Neural cell (in vitro differentiated cells): ENCODE data around the gene LSAMP. TPM values are rescaled to one million over a fixed set of nuclear protein-coding genes. Genes with fewer than 3 reads are reported as not detected.

Experiments used
- H2AFZ ChIP-seq: fragments of 200-600, 300-800 bp; sonication (generic), shearing (Covaris generic); 2 replicates; pipeline ENCODE4 v1.6.0; 2014; ENCODE audit warnings: low read depth, mild to moderate bottlenecking, antibody characterized with exemption, low read length, moderate library complexity
- H3F3A ChIP-seq: fragments of 200-600 bp; shearing (Covaris generic); 2 replicates; pipeline ENCODE4 v1.6.1; 2016; ENCODE audit warnings: mild to moderate bottlenecking, moderate library complexity, mixed read lengths, antibody characterized with exemption, low read length; ENCODE audit not compliant: insufficient read depth, poor library complexity, severe bottlenecking
- H3K27ac ChIP-seq: fragments of 200-600, 300-800 bp; sonication (generic), shearing (Covaris generic); 2 replicates; pipeline ENCODE4 v1.5.1; 2014; ENCODE audit warnings: mild to moderate bottlenecking, low read length, moderate library complexity
- H3K27me3 ChIP-seq: fragments of 300-800, 200-600 bp; sonication (generic), shearing (Covaris generic); 2 replicates; pipeline ENCODE4 v1.6.0; 2014; ENCODE audit warnings: mild to moderate bottlenecking, low read depth, low read length, moderate library complexity; ENCODE audit not compliant: insufficient read depth
- H3K36me3 ChIP-seq: fragments of 300-800, 200-600 bp; sonication (generic), shearing (Covaris generic); 2 replicates; pipeline ENCODE4 v1.5.1; 2014; ENCODE audit warnings: mild to moderate bottlenecking, antibody characterized with exemption, low read length, moderate library complexity; ENCODE audit not compliant: insufficient read depth
- H3K4me2 ChIP-seq: fragments of 300-800, 200-600 bp; sonication (generic), shearing (Covaris generic); 2 replicates; pipeline ENCODE4 v1.6.0; 2014; ENCODE audit warnings: mild to moderate bottlenecking, low read length
- H3K4me3 ChIP-seq: fragments of 300-800, 200-600 bp; sonication (generic), shearing (Covaris generic); 2 replicates; pipeline ENCODE4 v1.5.1; 2014; ENCODE audit warnings: mild to moderate bottlenecking, low read length, moderate library complexity
- H3K79me2 ChIP-seq: fragments of 200-600 bp; shearing (Covaris generic); replicated peaks from 2 replicates; pipeline ENCODE4 v1.6.0; 2014; ENCODE audit warnings: mild to moderate bottlenecking, low read length, moderate library complexity; ENCODE audit not compliant: insufficient read depth
- H3K9ac ChIP-seq: fragments of 300-800, 200-600 bp; sonication (generic), shearing (Covaris generic); 2 replicates; pipeline ENCODE4 v1.6.1; 2016; ENCODE audit warnings: mild to moderate bottlenecking, low read length, mixed read lengths
- H3K9me2 ChIP-seq: fragments of 200-600 bp; shearing (Covaris generic); 2 replicates; pipeline ENCODE4 v1.6.1; 2016; ENCODE audit warnings: mild to moderate bottlenecking, low read length, mixed read lengths; ENCODE audit not compliant: insufficient read depth
- H3K9me3 ChIP-seq: fragments of 200-600, 300-800 bp; sonication (generic), shearing (Covaris generic); 2 replicates; pipeline ENCODE4 v1.6.1; 2016; ENCODE audit warnings: mild to moderate bottlenecking, mixed run types, low read length, moderate library complexity, mixed read lengths
- H4K20me1 ChIP-seq: fragments of 200-600 bp; shearing (Covaris generic); 2 replicates; pipeline ENCODE4 v1.6.1; 2016; ENCODE audit warnings: mild to moderate bottlenecking, mixed run types; ENCODE audit not compliant: insufficient read depth
- EP300 ChIP-seq: fragments of 450-650 bp; conservative IDR thresholded peaks from 2 replicates; pipeline ENCODE4 v1.6.1; 2014; ENCODE audit warnings: antibody characterized with exemption, mild to moderate bottlenecking, moderate library complexity; ENCODE audit not compliant: poor library complexity, severe bottlenecking
- EZH2 ChIP-seq: fragments of 200-600, 300-800 bp; shearing (Covaris generic), sonication (generic); IDR thresholded peaks from 2 replicates; pipeline ENCODE4 v1.6.1; 2014; ENCODE audit warnings: antibody characterized with exemption, low read length, borderline replicate concordance, mild to moderate bottlenecking; ENCODE audit not compliant: insufficient read depth, poor library complexity, severe bottlenecking
- MXI1 ChIP-seq: fragments of 450-650 bp; conservative IDR thresholded peaks from 2 replicates; pipeline ENCODE4 v1.6.1; 2014; ENCODE audit warnings: antibody characterized with exemption, mild to moderate bottlenecking; ENCODE audit not compliant: poor library complexity, severe bottlenecking
- POLR2AphosphoS5 ChIP-seq: IDR thresholded peaks from 2 replicates; pipeline ENCODE4 v1.6.1; 2012
- RAD21 ChIP-seq: fragments of 450-650 bp; conservative IDR thresholded peaks from 2 replicates; pipeline ENCODE4 v1.6.1; 2014; ENCODE audit warnings: antibody characterized with exemption, mild to moderate bottlenecking, moderate library complexity
- SMC3 ChIP-seq: fragments of 450-650 bp; conservative IDR thresholded peaks from 2 replicates; pipeline ENCODE4 v1.6.1; 2014; ENCODE audit warnings: antibody characterized with exemption, mild to moderate bottlenecking, moderate library complexity; ENCODE audit not compliant: poor library complexity
- TAF1 ChIP-seq: IDR thresholded peaks from 2 replicates; pipeline ENCODE4 v1.6.1; 2012; ENCODE audit warnings: low read depth
- polyA plus RNA-seq: library from polyadenylated mRNA; depleted of rRNA; stranded (reverse); fragments of >200 nt; gene quantifications from 2 replicates; pipeline ENCODE4 v1.2.3, GENCODE V29; 2014
- TF ChIP-seq, protein P1 (sequence below): IDR thresholded peaks from 2 replicates; pipeline ENCODE4 v1.6.1; 2012; ENCODE audit warnings: borderline replicate concordance
- TF ChIP-seq, protein P2 (sequence below): fragments of 450-650 bp; IDR thresholded peaks from 2 replicates; pipeline ENCODE4 v1.5.1; 2014; ENCODE audit warnings: antibody characterized with exemption, mild to moderate bottlenecking, moderate library complexity; ENCODE audit not compliant: poor library complexity, severe bottlenecking

Gene LSAMP
- polyA plus RNA-seq, 1 donor from 2014 or later, result 93.6 TPM

DNA sequence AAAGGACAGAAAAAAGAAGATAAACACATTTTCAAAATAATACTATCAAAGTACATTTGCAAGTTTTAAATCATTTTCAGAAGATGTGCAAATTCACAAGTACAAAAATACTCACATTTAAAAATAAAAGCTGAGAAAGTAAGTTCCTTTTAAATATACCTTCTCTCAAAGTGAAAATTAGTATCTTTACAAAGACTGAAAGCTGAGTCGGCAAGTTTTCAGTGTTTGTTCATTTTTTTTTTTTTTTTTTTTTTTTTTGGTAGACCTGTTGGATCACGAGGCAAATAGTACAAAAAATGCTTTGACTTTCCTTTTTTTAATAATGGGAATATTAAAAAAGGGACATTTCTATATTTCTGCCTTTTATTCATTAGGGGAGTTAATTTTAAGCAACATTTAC lies 317.8 kb downstream of the LSAMP start:
- H3K27me3 ChIP-seq, result no peaks in the 10 kb centered on the region
- no peak overlapping the region for H2AFZ ChIP-seq
- H3F3A ChIP-seq, result no peaks in the 10 kb centered on the region
- H3K4me3 ChIP-seq, result no peak overlapping the region
- no peak overlapping the region for H3K27ac ChIP-seq
- no peaks in the 10 kb centered on the region for H3K9me2 ChIP-seq
- H3K36me3 ChIP-seq, result no peaks in the 10 kb centered on the region
- no peaks in the 10 kb centered on the region for H3K9me3 ChIP-seq
- no peaks in the 10 kb centered on the region for H4K20me1 ChIP-seq
- TF ChIP-seq EP300 (no peak), MXI1 (no peak), POLR2AphosphoS5 (no peak), EZH2 (no peak), SMC3 (no peak), RAD21 (no peak), TAF1 (no peak)
- TF ChIP-seq, protein P1, sequence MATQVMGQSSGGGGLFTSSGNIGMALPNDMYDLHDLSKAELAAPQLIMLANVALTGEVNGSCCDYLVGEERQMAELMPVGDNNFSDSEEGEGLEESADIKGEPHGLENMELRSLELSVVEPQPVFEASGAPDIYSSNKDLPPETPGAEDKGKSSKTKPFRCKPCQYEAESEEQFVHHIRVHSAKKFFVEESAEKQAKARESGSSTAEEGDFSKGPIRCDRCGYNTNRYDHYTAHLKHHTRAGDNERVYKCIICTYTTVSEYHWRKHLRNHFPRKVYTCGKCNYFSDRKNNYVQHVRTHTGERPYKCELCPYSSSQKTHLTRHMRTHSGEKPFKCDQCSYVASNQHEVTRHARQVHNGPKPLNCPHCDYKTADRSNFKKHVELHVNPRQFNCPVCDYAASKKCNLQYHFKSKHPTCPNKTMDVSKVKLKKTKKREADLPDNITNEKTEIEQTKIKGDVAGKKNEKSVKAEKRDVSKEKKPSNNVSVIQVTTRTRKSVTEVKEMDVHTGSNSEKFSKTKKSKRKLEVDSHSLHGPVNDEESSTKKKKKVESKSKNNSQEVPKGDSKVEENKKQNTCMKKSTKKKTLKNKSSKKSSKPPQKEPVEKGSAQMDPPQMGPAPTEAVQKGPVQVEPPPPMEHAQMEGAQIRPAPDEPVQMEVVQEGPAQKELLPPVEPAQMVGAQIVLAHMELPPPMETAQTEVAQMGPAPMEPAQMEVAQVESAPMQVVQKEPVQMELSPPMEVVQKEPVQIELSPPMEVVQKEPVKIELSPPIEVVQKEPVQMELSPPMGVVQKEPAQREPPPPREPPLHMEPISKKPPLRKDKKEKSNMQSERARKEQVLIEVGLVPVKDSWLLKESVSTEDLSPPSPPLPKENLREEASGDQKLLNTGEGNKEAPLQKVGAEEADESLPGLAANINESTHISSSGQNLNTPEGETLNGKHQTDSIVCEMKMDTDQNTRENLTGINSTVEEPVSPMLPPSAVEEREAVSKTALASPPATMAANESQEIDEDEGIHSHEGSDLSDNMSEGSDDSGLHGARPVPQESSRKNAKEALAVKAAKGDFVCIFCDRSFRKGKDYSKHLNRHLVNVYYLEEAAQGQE, result no peak
- TF ChIP-seq, protein P2, sequence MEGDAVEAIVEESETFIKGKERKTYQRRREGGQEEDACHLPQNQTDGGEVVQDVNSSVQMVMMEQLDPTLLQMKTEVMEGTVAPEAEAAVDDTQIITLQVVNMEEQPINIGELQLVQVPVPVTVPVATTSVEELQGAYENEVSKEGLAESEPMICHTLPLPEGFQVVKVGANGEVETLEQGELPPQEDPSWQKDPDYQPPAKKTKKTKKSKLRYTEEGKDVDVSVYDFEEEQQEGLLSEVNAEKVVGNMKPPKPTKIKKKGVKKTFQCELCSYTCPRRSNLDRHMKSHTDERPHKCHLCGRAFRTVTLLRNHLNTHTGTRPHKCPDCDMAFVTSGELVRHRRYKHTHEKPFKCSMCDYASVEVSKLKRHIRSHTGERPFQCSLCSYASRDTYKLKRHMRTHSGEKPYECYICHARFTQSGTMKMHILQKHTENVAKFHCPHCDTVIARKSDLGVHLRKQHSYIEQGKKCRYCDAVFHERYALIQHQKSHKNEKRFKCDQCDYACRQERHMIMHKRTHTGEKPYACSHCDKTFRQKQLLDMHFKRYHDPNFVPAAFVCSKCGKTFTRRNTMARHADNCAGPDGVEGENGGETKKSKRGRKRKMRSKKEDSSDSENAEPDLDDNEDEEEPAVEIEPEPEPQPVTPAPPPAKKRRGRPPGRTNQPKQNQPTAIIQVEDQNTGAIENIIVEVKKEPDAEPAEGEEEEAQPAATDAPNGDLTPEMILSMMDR, result no peak
- H3K4me2 ChIP-seq, result no peak overlapping the region
- H3K9ac ChIP-seq, result no peak overlapping the region
- H3K79me2 ChIP-seq, result no peaks in the 10 kb centered on the region

DNA sequence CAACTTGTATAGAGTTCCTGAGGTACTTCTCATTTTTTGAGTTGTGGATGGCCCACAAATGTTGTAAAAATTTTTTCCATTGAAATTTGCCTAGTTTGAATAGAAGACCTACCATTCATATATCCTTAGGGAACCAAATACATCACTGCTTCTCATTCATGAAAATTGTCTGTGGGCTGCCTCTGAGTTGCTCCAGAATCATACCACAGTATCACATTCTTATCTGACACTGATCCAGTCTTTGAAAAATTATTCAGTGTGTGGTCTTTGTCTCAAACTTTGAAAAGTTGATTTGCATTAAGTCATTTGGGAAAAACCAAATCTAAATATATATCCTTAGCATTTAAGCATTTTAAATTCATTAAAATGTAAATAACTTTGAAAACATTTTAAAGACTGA lies 321.1 kb downstream of the LSAMP start:
- Histone ChIP-seq H3K4me3 (no peak overlapping the region), H3K27ac (no peak overlapping the region), H3K9me2 (no peaks in the 10 kb centered on the region), H3K9me3 (no peaks in the 10 kb centered on the region), H3K79me2 (no peaks in the 10 kb centered on the region), H3K27me3 (no peaks in the 10 kb centered on the region), H4K20me1 (no peaks in the 10 kb centered on the region), H2AFZ (no peak overlapping the region), H3K36me3 (no peaks in the 10 kb centered on the region), H3K4me2 (no peak overlapping the region), H3K9ac (no peak overlapping the region), H3F3A (no peaks in the 10 kb centered on the region)
- TF ChIP-seq POLR2AphosphoS5 (no peak), SMC3 (no peak), TAF1 (no peak), RAD21 (no peak), EZH2 (no peak), MXI1 (no peak), EP300 (no peak)
- TF ChIP-seq, protein P2, result no peak
- TF ChIP-seq, protein P1, result no peak
